ENCODE results near the gene MBD3.
"Not testable (repeated sequence)": the region's sequence is repeated elsewhere in the genome, so short reads cannot be mapped to it uniquely, and the experiment has no call there.

Gene MBD3, protein sequence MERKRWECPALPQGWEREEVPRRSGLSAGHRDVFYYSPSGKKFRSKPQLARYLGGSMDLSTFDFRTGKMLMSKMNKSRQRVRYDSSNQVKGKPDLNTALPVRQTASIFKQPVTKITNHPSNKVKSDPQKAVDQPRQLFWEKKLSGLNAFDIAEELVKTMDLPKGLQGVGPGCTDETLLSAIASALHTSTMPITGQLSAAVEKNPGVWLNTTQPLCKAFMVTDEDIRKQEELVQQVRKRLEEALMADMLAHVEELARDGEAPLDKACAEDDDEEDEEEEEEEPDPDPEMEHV

DNA sequence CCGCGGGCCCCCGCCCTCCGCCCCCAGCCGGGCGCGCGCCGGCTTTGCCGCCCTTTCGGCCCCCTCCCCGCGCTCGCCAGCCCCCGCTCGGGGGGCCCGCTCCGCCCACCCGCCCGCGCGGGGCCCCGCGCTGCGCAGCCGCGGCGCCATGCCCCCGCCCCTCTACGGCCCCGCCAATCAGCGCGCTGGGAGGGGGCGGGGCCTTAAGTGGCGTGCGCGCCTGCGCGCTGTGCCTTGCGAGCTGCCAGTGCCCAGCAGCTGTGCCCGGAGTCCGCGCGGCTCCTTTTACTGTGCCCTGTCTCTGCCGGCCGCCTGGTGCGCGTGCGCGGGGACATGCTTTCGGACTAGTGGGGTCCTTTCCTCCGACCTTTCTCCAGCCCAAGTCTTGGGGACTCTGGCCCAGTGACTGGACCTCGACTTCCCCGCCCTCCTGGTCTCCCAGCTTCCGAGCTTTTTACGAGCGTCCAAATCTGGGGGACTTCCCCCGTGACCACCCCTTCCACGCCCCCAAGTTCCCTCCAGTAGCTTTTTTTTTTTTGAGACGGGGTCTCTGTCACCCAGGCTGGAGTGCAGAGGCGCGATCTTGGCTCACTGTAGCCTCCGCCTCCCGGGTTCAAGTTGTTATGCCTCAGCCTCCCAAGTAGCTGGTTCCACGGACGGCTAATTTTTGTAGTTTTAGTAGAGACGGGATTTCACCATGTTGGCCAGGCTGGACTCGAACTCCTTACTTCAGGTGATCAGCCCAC, at the start of gene MBD3:
Gene MBD3 (minus strand): TSS at position 111 of the 746 bp plus-strand sequence. CDS start 234 bp downstream, outside the sequence.
- DNase-seq, result peak; percentile 94

DNA sequence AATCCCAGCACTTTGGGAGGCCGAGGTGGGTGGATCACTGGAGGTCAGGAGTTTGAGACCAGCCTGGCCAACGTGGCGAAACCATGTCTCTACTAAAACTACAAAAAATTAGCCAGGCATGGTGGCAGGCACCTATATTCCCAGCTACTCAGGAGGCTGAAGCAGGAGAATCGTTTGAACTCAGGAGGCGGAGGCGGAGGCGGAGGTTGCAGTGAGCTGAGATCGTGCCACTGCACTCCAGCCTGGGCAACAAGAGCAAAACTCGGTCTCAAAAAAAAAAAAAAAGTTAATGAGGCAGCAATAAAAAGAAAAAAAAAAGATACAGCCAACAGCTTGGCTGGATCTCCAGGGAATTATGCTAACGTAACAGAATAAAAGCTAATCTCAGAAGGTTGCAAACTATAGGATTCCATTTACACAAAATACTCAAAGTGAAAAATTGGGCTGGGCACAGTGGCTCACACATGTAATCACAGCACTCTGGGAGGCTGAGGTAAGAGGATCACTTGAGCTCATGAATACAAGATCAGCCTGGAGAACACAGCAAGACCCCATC, 48.3 kb upstream of the MBD3 start:
- not testable (repeated sequence) for DNase-seq

DNA sequence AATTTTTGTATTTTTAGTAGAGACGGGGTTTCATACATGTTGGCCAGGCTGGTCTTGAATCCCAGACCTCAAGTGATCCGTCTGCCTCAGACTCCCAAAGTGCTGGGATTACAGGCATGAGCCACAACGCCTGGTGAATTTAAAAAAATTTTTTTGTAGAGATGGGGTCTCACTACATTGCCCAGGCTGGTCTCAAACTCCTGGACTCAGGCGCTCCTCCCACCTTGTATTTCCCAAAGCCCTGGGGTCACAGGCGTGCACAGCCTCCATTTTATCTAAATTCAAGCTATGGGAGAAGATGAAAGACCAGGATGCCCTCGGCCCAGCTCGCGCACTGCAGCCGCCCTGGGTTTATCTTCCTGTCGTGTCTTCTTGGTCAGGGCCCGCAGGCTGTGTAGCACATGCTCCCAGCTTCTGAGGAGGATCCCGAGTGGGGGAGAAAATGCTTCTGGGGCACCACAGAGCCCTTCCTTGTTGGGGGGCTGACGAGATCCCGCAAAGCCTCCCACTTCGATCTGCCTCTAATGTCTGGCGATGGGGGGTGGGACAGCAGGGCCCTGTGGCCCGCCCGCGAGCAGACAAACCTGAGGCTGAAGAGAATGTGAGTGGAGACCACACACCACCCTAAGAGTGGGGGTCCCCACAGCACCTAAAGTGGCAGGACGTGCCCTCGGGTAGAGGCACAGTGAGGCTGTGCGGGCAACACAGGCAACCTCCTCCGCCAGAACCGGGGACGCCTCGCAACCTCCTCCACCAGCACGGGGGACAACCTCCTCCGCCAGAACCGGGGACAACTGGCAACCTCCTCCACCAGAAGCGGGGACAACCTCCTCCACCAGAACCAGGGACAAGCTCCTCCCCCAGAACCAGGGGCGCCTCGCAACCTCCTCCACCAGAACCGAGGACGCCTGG, 43.9 kb upstream of the MBD3 start:
- DNase-seq, result no peak

DNA sequence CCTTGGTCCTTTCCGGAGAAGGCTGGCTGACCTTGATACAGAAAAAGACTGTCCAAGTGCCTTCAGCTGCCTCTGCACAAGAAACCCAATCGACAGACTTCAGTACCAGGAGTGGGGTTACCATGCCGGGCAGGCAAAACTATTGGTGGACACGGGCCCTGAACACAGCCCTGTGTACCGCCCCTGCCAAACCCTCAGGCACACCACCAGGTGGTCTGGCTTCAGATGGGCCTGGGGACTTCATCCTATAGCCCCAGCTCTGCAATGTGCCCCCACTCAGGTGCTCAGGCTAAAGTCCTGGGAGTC, 42.2 kb upstream of the MBD3 start:
- no peak for DNase-seq

DNA sequence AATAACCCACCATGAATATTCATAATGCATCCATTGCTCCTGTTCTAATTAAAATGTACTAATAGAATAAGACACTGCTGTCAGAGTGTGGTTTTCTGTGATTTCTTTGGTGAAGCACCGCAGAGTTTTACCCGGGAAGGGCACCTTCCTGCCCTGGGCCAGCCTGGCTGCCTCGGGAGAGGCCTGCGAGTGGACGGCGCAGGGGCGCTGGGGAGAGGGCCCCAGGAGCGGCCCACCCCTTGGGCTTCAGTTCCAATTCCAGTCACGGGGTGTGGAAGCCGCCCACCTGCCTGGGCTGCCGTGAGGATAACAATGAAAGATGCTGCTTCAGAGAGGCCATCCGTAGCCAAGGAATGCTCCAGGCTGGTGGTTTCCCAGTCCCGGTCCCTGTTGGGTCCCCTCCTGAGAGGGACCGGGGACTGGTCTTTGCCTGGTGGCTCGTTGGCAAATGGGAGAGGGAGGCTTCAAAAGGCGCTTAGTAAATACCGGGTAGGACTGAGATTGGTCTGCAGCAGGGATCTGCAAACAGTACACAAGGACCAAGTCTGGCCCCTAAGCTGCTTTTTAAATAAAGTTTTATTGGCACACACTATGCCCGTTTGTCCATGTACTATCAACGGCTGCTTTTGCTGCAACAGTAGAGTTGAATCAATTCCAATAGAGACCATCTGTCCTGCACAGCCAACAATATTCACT, 41.7 kb upstream of the MBD3 start:
- no peak for DNase-seq

DNA sequence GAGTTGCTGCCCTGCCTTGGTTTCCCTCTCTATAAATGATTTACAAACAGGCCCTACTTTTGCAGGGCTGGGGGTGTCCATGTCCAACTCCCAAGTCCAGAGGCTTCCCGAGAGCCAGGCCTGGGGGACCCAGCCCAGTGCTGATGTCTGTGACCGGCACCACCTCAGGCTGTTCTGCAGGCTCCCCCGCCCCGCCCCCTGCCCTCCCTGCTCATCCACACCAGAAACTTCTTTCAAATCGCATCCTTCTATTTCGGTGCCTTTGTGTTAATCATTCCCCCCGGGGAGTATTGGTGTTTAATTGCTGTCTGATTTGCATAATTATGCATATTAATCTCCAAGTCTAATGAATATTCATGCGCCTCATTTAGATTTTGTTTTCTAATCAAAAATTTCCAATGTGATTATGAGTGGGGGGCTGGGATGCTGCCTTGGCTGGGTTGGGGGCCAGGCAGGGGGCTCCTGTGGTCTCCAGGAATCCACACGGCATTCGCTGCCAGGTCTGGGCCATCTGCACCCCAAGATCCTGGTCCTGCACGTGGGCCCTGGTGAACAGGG, 40.7 kb upstream of the MBD3 start:
- no peak for DNase-seq

DNA sequence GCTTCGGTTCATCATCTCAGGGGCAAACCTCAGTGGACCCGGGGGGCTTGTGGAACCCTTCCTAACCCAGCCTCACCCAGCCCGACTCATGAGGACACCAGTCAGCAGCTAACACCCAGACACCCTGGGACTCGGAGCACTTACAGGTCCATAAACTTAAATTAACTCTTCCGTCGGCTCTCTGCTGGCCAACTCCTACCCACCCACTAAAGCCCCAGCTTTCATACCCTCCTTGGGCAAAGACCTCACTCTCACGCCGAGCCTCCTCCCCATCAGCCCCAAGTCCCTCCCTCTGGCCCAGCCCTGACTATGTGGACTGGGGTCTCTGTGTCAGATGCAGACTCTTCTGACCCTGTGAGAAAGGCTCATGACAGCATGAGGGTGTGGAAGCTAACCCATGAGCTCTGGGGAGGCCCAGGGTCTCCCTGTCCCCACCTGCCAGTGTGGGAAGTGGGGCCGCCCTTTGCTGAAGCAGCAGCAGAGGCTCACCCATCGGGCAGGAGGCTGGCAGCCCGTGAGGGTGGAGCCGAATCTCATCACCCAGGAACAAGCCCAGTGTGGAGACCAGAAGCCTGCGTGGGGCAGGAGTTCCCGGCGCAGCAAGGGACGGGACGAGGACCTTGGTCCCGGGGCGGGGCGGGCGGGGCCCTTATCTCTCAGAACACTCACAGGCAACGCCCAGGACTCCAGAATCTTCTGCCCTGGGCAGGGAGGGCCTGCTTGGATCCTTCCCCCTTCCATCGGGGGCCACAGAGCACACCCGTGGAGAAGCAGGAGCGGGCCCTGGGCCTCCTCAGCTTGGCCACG, 40.0 kb upstream of the MBD3 start:
- no peak for DNase-seq

DNA sequence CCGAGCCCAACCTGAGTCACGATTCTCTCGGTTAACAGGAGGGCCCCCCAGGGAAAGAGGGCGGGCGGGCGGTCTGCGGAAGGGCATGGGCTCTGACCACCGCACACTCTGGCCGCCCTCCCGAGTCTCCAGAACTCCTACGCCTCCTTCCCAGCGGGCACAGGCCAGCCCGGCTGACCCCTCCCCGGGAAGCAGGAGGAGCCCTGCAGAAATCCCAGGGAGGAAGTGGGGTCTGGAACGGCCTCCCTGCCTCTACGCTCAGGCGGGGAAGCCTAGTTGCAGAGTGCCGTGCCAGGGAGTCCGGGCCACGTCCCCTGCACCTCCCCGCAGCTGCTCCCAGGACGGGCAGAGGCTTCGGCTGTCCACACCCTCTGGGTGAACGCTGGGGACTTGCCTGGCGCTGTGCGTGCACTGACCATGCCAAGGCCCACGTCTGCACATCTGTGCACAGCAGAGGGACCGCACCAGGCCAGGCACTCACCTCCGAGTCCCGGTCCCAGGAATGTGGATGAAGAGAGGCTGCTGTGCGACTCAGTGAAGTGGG, 39.0 kb upstream of the MBD3 start:
- DNase-seq, result no peak

DNA sequence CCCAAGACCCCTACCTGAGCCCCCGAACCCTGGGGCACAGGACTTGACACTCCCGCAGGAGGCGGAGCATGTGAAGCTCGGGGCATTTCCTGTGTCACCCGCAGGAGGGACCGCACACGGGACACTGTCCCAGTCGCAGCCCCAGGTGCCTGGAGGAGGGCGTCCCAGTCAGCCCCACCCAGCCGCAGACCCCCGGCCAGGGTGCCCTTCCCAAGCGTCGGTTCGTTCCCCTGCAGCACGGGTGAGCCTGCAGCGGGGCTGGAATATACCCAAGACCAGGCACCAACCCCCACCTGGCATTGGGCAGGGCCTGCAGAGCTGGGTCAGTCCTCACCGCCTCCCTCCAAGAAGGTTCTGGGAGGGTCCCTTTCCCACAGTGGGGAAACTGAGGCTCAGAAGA, 38.1 kb upstream of the MBD3 start:
- no peak for DNase-seq

DNA sequence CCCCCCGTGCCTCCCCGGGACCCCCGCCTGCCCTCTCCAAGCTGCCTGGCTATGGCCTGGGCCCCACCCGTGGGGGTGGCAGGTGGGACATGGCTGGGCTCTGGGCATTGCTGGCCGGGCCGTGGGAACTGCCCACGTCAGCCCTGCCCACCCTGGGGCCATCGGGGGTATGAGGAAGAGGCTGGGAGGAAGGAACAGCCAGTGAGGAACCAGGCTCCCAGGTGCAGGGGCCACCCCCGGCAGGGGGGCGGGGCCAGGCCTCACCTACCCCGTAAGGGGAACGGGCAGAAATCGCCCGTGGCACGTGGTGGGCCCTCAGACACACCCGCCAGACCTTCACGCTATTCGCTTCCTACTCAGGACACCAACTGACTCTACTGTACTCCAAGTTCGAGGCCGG, 37.3 kb upstream of the MBD3 start:
- no peak for DNase-seq

DNA sequence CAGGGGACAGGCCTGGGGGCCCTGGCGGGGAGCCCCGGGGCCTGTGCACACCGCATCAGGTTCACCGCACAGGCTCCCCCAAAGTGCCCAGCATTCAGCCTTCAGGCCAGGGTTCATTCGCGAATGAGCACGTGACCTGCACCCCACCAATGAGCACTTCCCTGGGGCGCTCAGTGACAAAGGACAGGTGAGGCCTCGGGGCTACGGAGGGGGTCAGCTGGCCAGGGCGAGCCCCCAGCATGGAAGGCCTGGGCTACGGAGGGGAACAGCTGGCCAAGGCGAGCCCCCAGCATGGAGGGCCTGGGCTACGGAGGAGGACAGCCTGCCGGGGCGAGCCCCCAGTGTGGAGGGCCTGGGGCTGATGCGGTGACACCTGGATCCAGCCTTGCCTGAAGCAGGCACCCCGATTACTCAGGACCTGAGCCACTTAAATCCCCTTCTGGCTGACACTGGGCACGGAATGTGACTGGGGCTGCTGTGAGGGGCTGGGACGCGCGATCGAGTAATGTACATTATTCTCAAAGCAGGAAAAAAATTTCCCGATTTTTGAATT, 36.7 kb upstream of the MBD3 start:
- no peak for DNase-seq

DNA sequence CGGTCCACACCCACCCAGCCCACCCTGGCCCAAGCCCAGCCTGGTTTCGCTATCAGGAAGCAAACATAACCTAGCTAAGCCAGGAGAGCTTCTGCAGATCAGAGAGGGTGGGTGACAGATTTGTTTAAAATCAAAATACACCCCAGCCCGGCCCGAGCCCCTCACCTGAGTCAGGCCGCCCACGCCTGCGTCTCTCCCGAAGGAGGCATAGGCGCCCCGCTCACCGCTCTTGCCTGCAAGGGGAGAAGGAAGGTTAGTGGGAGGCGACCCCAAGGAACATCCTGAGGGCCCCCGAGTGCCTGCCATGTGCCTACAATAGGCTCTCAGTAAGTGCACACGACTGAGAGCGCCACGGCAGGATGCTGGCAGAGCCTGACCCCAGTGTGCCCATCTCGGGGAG, 34.5 kb upstream of the MBD3 start:
- DNase-seq, result no peak

DNA sequence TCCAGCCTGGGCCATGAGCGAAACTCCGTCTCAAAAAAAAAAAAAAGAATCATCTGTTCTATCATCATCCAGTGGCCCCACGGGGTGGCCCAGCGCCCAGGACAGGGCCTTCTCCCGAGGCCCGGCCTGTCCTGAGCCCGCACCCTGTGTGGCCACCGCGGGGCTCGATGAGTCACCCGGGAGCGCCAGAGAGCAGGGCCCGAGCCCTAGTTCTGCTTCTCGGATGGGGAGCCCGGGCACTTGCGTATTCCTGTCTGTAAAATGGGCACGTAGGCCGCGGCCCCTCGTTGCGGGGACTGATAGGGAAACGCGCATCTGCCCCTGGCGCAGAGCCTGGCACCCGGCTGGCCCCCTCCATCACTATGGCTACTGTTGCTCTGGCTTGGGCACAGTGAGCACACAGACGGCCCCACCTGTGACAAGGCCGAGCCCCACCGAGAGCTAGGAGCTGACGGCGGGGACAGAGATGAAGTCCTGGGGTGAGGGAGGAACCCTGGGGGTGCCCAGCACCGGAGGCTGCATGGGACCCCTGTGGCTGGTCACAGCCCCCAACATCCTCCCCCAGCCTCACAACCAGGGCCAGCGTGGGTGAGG, 33.8 kb upstream of the MBD3 start:
- DNase-seq, result no peak

DNA sequence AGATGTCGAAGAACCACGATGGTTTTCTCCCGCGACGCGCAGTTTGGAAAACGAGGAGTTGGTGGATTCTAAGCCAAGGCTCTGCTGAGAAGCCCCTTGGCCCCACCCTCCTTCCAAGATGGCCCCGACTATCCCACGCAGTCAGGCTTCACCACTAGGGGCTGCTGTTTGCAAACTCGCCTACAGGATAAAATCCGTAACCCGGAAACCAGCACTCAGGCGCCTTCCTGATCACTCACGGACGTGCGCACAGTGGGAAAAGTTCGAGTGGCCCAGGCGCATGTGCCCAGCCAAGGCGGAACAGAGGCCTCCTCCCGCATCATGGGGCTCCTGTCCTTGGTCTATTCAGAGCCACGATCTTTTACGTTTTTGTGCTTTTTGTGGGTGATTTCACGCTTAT, 31.8 kb upstream of the MBD3 start:
- DNase-seq, result no peak

DNA sequence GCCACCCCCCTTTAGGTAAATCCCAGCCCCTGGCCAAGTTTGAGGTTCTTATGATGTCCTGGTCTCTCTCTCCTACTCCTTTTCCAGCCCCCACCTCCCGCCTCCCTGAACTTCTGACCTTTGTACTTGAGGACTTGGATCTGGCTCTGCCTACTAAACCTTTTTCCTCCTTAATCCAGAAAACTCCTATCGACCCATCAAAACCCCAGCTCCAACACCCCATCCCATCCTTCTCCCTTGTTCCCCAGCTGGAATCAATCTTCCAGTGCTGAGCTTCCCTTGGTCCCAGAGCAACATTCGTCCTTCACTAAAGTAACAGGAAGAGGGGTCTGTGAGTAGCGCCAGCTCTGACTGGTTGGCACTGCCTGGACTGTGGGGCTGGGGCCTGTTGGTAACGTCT, 29.9 kb upstream of the MBD3 start:
- DNase-seq, result no peak

DNA sequence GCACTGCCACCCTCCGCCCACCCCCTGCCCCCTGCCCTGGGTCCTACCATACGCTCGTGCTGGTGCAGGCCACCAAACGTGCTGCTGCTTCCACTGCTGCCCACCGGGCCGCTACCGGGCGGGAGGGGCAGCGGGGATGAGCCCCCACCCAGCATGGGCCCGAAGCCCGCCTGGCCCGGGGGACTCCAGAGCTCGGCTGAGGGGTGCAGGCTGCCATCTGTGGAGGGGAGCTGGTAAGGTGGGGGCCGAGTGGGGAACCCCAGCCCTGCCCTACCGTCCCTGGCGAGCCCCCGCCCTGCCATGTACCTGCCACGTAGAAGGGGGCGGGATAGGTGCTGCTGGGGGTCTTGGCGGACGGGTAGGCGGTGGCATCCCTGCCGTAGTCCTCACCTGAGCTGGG, 29.3 kb upstream of the MBD3 start:
- no peak for DNase-seq

DNA sequence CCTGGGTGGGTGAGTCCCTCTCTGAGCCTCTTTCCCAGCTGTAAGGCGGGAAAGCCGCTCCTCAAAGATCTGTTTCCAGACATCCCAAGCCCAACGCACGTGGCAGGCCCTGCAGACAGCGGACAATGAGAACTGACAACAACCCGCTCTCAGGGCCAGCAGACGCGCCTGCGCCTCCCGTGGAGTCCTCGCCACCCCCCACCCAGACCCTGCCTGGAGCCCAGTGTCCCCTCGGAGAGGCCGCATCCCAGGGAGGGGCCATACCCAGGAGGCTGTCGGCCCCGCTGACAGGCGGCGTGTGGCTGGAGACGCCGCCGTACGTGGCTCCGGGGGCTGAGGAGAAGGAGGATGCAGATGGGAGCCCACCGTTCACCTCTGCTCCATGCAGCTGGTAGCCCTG, 28.9 kb upstream of the MBD3 start:
- no peak for DNase-seq

DNA sequence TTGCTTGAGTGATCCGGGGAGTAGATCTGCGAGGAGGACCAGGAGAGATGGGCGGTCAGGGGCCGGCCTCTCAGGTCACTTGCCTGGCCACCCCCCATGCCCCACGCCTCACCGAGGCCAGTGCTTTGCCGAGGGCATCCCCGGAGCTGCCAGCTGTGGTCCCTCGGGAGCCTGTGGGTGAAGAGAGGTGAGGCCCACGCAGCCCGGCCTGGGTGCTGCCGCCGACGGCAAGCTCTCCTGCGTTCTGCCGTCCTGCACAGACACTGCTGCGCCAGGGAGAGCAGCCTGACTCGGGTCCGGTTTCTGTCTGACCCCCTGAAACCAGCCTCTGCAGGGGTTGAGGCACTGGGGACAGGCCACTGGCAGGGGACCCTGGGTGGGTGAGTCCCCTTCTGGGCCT, 28.4 kb upstream of the MBD3 start:
- DNase-seq, result no peak

DNA sequence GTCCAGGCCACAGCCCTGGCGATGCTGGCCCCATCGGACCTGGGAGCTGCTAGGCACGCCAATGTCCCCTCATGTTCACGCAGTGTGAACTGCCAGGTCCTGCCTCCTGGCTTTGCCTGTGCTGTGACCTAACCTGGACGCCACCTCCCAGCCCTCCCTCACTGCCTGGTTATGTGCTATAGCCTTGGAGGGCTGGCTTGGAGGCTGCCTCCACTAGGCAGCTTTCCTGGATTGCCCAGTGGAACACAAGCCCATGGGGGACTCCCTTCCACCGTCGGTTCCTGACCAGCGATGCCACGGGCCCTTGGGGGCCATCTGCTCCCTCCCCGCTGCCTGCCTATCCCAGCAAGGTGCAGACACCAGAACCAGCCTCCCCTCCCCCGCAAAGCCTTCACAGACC, 27.8 kb upstream of the MBD3 start:
- no peak for DNase-seq

DNA sequence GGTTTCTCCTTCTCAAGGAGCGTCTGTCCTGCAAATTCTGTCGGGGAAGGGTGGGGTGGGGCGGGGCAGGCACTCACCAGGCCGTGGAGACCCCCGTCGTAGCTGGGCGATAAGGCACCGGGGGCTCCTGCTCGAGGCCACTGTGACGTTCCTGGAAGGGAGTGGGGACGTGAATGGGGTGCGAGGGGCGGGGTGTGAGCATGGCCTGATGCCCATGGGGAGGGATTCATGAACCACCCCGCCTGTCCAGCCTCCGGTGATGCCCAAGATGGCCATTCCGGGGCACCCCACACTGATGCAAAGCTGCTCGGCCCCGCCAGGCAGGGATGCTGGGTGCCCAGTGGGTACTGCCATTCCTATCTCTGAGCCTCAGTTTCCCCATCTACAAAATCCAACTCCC, 27.0 kb upstream of the MBD3 start:
- DNase-seq, result no peak

DNA sequence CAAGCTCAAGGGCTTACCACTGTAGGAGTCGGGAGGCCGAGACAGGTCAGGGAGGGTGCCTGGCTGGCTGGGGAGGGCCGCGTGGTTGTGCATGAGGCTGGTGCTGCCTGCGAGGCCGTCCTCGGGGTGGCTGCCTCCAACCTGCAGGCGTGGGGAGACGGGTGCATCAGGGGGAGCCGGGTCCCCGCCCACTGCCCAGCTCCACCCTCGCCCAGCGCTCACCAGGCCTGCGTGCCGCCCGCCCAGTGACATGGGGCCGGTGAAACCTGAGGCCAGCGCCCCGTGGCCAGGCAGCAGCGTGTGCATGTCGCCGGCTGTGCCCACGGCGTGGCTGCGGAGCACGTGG, 26.4 kb upstream of the MBD3 start:
- no peak for DNase-seq

All from right hindlimb (tissue), 1 donor.